ENCODE data around the gene SND1.

SND1 gene

DNA sequence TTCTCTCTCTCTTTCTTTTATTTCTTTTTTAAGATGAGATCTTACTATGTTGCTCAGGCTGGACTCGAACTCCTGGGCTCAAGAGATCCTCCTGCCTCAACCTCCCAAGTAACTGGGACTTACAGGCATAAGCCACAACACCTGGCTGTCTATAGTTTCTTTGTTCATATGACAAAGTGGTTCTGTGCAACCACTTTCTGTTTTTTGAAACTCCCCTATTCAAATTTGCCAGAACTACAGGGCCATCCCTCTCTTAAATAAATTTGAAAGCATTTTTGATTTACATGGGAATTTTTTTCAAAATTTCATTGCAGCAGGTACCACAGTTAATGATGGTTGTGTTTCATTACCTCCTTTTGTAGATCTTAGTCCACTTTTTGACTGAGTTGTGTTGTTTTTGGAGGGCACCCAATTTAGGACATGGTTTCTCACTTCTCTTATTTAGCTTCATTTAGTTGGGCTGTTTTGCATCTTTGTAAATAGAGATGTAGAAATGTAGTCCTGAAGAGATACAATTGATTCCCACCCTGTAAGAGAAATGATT lies 260.0 kb downstream of the SND1 start:
- no peak for FAIRE-seq

DNA sequence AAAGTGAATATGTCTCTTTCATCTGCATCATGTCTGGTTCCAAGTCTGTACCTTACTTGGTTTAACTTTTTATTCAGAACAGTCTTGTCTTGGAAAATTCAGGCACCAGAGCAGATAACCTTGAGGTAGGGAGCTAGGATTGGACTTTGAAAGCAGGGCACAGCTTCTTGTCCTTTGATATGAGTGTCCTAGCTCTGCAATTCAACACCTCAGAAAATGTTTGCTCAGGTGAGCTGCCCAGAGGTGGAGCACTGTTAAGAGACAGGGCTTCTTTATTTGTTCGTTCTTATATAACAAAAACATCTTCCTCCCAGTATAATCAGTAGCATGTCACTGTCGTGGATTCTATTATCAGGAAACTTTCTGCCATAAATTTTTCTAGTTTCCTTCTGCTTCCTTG lies 260.9 kb downstream of the SND1 start:
- FAIRE-seq: no peak

DNA sequence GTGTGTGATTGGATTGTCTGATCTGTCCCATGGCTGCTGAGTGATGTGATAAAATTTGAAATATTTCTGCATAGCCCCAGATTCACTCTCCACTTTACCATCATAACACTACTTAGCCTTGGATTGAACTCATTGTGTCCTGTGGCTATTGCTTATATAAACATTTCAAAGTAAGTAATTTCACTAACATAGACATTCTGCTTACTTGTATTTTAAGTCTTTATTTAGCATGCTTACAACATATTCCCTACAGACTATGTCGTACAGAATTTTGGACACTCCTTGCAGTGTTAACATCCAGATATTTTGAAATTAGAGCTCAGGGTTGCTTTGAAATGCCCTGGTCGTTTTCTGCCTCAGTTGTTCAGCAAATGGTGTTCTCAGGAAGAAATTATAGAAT lies 261.7 kb downstream of the SND1 start:
- no peak for FAIRE-seq

DNA sequence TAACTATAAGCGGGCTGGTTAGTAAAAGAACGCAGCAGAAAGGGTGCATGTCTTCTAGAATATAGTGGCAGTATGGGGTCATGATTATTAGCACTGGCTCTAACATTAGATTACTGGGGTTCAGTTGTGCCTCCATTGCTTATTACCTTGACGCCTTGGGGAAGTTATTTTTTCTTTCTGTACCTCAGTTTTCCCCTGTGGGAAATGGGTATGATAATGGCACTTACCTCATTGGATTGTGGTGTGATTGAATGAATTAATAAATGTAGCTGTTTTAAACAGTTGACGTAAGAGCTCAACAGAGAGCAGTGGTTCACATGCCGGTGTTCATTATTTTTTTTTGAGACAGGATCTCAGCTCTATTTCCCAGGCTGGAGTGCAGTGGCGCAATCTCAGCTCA lies 262.7 kb downstream of the SND1 start:
- no peak for FAIRE-seq

DNA sequence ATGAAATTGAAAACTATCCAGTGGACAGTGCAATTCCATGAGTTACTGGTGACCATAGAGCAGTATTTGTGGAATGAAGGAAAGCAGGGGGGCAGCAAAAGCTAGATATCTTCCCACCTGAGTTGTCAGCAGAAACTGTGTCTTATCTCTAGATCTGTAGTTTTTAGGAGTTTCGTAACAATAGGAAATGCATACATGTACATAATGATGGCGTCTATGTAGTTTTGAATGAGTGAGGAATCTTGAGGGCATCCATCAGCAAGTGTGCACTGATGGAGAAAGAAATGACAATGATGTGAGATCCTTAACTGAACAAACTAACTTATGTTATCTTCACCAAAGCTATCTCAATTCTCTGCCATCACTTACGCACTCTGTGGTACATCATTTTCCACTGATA lies 264.7 kb downstream of the SND1 start:
- no peak for FAIRE-seq

DNA sequence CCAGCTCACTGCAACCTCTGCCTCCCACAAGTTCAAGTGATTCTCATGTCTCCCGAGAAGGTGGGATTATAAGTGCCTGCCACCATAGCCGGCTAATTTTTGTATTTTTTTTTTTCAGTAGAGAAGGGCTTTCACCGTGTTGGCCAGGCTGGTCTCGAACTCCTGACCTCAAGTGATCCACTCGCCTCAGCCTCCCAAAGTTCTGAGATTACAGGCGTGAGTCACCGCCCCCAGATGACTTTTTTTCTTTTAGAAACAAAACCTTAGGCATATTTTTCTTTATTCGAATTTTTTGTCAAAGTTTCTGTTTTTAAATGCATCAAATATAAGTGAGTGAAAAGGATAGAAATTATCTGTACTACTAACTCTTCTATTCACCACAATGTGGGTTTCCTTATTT lies 266.1 kb downstream of the SND1 start:
- FAIRE-seq: no peak

DNA sequence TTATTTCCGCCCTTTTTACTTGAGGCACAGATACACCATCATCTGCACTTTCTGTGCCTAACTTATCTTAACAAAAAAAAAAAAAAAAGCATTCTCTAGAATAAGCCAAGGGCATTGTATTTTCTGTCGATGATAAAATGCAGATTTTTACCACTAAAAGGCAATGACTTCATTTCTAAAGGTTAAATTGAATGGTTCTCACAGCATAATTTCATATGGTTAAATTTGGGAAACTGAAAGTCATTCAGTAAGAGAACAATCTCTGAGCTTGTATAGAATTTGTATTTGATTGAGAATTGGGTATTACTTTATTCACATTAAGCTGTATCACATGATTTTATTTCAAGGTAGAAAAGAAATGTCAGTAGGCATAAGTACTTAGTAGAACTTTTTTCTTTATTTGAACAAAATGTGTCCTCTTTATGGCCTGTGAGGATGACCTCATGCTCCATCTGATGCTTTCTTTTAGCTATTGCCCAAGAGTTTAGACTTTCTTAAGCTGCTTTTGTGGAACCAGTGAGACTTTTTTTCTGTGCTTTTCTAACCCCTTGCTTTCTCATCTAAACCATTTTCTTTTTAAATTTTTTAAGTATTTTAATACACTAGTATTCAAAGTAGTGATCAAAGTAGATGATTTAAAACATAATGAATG lies 268.9 kb downstream of the SND1 start:
- no peak for FAIRE-seq

DNA sequence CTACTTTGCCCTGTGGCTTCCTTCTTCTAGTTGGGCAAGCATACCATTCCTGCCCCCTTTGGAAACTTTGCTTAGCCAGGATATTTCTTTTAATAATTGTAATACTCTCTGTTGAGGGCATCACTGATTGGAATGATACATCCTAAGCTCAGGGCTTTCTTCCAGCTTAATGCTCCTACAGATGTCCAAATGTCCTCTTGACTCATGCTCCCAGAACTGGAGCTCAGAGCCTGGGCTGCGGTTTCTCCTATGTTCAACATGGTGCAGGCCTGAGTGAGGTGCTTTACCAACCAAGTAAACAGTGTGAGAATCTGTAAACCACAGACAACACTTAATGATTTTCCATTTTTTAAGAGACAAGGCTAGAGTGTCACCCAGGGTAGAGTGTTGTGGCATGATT lies 270.7 kb downstream of the SND1 start:
- no peak for FAIRE-seq

DNA sequence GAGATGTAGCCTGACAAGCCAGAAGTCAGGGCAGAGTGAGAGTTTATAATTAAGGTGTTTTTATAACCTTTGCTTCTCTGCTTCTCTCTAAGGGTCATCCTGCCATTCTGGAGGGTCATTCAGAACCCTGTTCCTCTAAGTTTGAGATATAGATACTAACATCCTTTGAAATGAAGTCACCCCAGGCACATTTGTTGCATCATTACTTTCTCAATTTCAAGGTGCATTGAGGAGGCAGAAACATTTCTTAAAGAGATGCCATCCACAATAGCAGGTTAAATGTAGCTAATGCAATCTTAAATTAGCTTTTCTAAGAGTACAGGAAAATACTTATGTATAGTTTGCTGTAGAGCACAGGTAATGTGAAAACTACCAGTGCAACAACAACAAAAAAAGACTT lies 272.9 kb downstream of the SND1 start:
- no peak for FAIRE-seq

DNA sequence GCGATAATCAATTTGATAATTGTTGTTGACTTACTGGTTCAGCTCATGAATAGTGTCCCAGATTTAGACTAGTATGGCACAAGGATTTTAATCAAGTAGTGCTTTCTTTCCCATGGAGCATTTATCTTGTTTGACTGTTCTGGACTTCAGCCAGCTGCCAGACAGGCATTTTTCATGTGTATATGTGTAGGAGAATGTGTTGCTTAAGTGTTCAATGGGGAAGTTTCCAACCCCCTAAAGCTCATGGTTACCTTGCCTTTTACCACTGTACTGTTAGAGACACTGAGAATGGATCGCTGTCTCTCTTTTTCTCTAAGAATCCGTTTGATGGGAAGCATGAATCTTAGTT lies 275.3 kb downstream of the SND1 start:
- no peak for FAIRE-seq

DNA sequence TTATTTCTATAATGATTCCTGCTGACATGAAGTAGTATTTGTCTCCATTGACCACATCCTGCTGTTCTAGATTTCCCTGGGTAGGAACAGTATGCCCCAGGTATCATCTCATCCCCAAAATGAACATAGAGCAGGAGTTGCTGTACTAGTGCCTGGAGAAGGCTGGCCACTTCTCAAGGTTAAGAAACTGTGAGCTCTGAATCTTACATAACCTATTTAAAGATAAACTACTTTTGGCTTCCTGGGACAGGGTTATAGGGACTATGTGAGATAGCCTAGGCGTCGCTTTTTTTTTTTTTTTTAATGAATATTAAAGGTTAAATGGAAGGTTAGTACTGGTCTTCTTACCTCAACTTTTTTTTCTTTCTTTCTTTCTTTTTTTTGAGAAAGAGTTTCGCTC lies 276.2 kb downstream of the SND1 start:
- FAIRE-seq: no peak

DNA sequence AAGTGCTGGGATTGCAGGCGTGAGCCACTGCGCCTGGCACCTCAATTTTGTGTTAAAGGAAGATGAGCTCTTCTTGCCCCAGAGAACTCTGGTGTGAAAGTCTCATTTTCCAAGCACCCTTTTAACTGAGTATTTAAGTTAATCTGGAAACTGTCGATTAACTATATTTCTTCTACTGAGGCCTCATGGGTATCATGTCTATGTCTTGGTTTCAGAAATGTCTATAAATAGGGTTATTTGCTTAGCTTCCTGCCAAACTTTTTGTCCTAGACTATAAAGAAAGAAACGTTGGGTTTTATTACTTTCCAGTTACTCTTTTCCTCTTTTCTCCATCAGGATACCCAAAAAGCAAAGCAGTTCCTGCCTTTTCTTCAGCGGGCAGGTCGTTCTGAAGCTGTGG lies 276.9 kb downstream of the SND1 start:
- no peak for FAIRE-seq

DNA sequence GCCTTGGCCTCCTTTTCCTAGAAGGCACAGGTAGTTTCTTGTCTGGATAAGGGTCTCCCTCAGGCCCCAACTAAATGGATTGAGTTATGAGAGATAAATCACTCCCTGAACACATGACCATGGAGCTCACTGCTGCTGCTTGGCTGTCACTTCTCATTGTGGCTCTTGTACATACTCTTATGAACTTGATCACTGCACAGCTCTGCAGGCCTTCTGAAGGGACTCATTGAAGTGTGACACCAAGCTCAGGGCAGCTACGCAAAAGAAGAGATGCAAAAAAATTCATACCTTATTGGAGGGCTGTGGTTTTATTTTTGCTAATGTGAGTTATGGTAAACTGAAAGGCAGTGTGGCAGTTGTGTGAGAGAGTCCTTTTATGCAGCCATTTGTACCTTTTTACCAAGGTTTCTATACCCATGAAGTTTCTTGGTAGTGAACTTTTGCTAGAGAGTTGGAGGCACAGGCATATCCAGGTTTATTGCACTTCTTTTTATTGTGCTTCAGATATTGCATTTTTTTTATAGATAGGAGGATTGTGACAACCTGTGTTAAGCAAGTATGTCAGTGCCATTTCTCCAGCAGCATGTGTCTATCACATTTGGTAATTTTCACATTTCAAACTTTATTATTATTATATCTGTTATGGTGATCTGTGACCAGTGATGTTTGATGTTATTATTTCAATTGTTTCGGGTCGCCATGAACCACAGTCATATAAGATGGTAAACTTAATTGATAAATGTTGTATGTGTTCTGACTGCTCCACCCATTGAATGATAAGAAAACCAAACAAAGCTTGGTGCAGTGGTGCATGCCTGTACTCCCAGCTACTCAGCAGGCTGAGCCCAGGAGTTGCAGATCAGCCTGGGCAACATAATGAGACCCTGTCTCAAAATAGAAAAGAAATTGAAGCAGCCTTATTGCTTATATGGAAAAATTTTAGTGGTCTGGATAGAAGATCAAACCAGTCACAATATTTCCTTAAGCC lies 278.6 kb downstream of the SND1 start:
- no peak for FAIRE-seq

DNA sequence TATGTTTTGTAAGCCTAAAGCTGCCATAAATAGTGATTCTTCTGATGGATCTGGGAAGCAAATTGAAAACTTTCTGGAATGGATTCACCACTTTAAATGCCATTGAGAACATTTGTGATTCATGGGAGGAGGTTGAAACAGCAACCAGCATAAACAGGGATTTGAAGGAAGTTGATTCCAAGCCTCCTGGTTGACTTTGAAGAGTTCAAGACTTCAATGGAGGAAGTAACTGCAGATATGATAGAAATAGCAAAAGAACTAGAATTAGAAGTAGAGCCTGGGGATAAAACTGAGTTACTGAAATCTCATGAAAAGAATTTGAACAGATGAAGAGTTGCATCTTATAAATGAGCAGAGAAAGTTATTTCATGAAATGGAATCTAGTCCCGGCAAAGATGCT lies 280.1 kb downstream of the SND1 start:
- no peak for FAIRE-seq

DNA sequence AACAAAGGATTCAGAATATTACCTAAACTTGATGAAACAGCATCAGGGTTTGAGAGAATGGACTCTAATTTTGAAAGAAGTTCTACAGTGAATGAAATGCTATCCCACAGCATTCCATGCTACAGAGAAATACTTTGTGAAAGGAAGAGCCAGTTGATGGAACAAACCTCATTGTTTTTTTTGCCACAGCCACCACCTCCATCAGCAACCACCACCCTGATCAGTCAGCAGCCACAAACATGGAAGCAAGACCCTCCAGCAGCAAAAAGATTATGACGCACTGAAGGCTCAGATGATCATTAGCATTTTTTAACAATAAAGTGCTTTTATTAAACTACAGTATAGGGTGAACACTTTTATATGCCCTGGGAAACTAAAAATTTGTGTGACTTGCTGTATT lies 280.5 kb downstream of the SND1 start:
- FAIRE-seq: no peak

DNA sequence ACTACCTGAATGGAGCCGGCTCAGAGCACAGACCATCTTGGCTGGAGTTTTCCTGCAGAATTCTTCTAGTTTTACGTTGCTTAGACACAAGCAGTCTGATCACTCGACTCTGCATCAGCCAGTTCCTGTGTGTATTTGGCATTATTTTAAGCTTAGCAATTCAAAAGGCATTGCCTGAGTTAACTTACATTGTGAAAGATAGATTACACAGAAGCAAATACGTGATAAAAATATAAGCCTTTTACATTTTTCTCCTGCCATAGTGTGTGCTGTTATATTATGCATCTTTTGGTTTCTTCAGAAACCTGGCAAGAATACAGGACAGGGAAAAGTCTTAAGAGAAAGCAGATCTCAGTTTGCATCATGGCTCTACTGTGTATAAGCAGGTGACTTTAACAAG lies 281.2 kb downstream of the SND1 start:
- FAIRE-seq: no peak

DNA sequence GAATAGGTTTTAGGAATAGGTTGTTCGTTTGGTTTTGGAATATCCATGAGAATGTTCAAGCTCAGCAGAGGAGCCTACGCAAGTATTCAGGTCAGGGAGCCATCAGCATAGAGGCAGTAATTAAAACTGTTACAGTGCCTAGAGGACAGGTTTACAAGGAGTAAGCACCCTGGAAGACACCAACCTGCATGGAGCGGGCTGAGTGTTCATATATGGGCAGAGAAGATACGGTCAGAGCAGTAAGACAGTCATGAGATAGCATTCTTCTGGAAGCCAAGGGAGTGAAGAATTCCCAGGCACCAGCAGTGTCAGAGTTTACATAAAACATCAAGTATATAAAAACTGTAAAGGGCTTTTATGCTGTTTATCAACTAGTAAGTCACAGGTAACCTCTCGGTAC lies 282.7 kb downstream of the SND1 start:
- FAIRE-seq: no peak

DNA sequence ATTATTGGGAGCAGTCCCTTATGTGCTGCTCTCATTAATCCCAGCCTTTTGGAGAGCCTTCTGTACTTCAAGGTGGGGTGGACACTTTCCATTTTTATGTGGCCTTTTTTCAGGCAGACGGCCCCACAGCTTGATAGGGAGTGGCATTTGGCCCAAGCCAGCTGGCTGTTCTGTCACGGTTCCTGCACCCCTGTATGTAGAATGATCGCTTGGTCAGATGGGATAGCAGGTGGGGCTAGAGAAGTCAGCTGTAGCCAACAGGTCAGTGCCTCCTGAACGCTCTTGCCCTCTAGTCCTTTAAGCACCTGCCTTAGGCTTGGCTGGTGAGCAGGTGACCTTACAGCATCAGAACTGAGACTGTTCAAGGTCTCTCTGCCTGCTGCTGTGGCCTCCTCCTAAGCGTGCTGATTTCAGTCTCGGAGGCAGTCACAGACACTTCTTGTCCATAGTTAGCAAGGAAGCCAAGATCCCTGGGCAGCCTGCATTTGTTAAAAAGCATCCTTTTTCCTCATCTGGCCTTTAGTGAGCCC lies 283.9 kb downstream of the SND1 start:
- no peak for FAIRE-seq

DNA sequence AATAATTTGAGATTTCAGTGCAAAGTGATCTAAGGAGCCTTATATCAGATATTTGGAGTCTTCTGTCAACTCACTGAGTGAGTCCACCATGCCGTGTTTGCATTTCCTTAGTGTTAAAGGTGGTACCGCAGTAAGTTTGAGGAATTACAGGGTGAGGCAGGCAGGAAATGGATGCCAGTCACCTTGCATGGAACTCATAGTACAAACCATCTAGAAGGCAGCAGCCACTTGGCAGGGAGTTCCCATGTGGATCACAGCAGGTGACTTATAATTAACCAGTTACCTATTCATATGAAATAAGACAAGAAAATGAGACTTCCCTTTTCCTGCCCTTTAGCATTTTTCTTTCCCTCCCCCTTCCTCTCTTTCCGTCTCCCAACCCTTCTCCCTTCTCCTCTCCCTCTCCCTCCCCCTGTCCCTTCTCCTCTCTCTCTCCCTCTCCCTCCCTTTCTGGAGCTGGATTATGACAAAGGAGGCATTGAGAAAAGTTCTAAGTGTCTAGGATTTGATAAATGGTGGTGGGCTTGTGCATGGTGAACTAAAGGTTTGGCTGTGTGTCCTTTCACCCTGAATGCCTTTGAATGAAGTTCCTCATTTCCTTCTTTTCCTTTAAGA lies 285.2 kb downstream of the SND1 start:
- no peak for FAIRE-seq

DNA sequence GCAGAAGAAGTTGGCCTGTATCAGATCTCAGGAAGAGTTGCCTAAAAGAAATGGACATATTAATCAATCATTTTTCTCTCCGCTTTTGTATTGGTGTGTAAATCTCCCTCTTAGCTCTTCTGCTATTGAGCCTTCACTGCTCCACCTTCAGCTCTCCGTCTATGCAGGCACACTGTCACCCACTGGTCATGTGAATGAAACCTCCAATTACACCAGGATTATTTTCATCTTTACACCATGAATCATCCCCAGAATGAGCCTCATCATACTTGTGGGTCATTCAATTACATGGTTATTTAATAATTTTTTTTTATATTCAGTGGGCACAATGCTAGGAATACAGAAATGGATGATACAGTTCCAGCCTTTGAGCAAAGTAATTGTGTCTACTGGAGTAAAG lies 286.6 kb downstream of the SND1 start:
- no peak for FAIRE-seq

DNA sequence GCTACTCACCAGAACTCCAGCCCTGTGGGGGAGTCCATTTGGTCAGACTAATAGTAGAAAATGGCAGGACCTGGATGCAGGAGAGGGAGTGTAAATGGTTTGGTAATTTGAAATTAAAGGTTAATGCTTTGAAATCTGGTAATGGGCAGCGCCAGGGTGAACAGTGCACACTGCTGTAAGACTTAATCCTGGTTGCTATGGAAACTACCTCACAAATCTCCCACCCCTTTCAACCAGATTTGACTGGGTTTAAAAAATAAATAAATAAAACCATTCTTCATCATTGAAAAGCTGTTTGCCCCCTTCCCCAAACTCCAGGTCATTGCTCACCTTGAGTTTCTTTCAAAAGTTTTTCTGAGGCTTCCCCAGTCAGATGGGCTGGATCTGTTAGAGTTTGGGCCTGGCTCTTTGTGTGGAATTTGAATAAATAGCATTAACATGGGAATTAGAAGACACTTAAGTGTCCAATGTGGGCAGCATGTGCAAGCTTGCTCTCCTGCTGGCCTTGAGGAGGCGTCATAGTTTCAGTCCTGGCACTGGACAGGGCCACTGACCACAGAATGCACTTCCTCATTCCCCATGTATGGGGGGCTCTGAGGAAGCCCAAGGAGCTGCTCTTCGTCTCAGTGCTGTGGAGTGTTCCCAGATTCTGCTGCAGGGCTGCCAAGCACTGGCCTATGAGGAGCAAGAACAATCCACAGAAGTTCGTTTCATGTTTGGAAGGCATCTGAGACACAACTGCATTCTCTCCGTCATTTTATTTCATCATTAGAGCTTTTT lies 288.6 kb downstream of the SND1 start:
- no peak for FAIRE-seq

DNA sequence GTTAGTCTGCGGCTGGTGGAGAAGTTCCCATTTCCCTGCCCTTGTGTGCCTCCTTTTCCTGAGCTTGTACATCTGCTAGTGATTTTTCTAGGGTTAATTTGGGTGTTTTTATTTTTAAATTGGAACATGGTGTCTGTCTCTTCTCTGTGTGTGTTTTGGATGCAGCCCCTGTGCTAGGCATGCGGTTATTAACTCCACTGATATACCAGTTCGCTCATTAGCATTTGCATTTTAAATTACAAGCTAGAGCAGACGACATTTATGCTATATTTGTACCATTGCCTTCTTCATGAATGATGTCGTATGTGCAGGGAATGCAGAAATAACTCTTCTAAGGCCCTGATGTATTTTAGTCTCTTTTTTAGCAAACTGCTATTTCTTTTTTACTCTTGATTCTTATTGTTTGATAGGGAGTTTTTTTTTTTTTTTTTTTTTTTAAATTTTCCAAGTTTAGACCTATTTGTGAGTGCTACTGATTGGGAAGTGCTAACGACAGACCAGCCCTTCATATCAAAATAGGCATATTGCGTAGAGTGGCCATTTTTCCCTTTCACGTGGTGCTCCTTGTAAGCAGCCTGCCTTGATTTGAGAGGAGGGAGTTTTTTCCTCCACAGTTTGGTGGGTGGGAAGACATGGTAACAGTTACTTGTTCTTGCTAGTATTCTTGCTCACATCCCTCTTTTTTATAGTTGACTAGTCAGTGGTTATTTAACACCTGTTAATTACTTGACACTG lies 289.6 kb downstream of the SND1 start:
- FAIRE-seq: no peak
